Measurements from ENCODE around the gene EVA1A.
A peak's percentile ranks its signal among the peaks of the same experiment; 100 is the strongest.

Gene EVA1A

DNA sequence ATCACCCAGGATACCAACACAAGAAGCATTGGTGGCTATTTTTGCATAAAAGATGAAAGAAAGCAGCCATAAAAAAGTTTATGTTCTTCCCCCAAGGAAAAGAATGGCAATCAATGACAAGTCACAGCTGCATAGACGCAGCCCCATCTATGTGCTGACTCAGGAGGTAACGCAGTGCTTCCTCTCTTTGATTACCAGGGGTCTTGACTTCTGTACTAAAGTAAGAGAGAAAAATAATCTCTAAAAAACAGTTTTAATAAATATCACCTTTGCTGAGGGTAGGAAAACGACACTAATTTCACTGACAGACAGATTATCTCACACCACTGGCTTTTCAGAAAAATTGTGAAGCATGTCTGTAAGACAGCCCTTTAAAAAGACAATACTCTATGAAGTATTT lies 33.9 kb upstream of the EVA1A start:
- H3K18ac ChIP-seq (ENCODE audit: low read depth in 1 of 2, low read length in 2 of 2): no peak overlapping the region
- H2BK12ac ChIP-seq (ENCODE audit: low read length in 2 of 2): no peak overlapping the region
- no peak overlapping the region for H3K4me3 ChIP-seq (ENCODE audit: insufficient read depth in 1 of 2, low read depth in 1 of 2, low read length in 2 of 2)

DNA sequence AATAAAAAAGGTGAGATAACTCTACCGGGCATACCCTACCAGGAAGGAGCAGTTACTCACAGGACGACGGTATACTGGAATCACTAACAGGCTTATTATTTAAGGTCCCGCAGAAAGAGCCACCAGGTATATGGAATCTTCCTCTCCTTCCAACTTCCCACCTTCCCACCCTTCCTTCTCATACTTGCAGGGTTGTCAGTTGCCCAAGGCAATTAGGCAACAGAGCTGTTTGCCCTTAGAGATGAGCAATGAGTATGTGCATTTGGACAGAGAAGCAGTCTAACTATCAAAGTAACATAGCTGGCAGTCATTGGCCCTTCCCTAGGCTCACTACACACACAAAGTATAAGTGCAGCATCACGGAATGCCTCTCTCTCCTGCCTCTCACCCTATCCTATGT lies 32.1 kb upstream of the EVA1A start:
- no peak overlapping the region for H4K8ac ChIP-seq (ENCODE audit: low read length)
- H3K27ac ChIP-seq (ENCODE audit: low read length, poor library complexity, severe bottlenecking): no peak overlapping the region
- no peak overlapping the region for H2AFZ ChIP-seq (ENCODE audit: low read depth, low read length)
- no peak overlapping the region for H3K14ac ChIP-seq (ENCODE audit: low read length in 2 of 2)
- no peaks in the 10 kb centered on the region for H3K36me3 ChIP-seq (ENCODE audit: control insufficient read depth in 1 of 2, insufficient read depth in 2 of 2, low read depth in 1 of 2, low read length in 2 of 2)
- no peaks in the 10 kb centered on the region for H3K9me3 ChIP-seq (ENCODE audit: control insufficient read depth, low read length)
- no peak overlapping the region for H2BK5ac ChIP-seq (ENCODE audit: low read depth, low read length, poor library complexity, severe bottlenecking)
- no peak overlapping the region for H3K4me2 ChIP-seq (ENCODE audit: low read length, poor library complexity, severe bottlenecking)
- H3K4me1 ChIP-seq (ENCODE audit: control insufficient read depth, insufficient read depth, low read depth, low read length): peaks cover 5% of the 10 kb centered on the region
- no peak overlapping the region for H3K9ac ChIP-seq (ENCODE audit: low read length)
- no peak overlapping the region for H2AK5ac ChIP-seq (ENCODE audit: low read length, severe bottlenecking)
- H4K91ac ChIP-seq (ENCODE audit: low read length): no peak overlapping the region
- no peak overlapping the region for H3K23ac ChIP-seq (ENCODE audit: low read length in 2 of 2)
- DNase-seq: no peak
- no peak overlapping the region for H3K4me3 ChIP-seq (ENCODE audit: insufficient read depth in 1 of 2, low read depth in 1 of 2, low read length in 2 of 2)
- H3K27me3 ChIP-seq (ENCODE audit: control insufficient read depth in 1 of 2, insufficient read depth in 1 of 2, low read length in 2 of 2): no peaks in the 10 kb centered on the region
- no peaks in the 10 kb centered on the region for H3K79me1 ChIP-seq (replicated peaks; ENCODE audit: low read length, poor library complexity, severe bottlenecking)
- no peak overlapping the region for H2BK120ac ChIP-seq (ENCODE audit: low read depth, low read length)
- no peak overlapping the region for H2BK15ac ChIP-seq (ENCODE audit: low read depth, poor library complexity, severe bottlenecking)
- WGBS: 99% methylated on average over 4 of the region's 5 CpGs
- H3K4ac ChIP-seq (ENCODE audit: low read depth in 1 of 2, low read length in 2 of 2): no peak overlapping the region
- H3K18ac ChIP-seq (ENCODE audit: low read depth in 1 of 2, low read length in 2 of 2): no peak overlapping the region
- no peak overlapping the region for H2BK12ac ChIP-seq (ENCODE audit: low read length in 2 of 2)

More for the DNA sequence above, 33.9 kb upstream of the EVA1A start:
- Histone ChIP-seq H4K8ac (ENCODE audit: low read length) (no peak overlapping the region), H3K79me1 (replicated peaks; ENCODE audit: low read length, poor library complexity, severe bottlenecking) (no peaks in the 10 kb centered on the region), H2AK5ac (ENCODE audit: low read length, severe bottlenecking) (no peak overlapping the region), H2BK15ac (ENCODE audit: low read depth, poor library complexity, severe bottlenecking) (no peak overlapping the region), H3K27ac (ENCODE audit: low read length, poor library complexity, severe bottlenecking) (peak overlapping the region; percentile 90), H3K36me3 (ENCODE audit: control insufficient read depth in 1 of 2, insufficient read depth in 2 of 2, low read depth in 1 of 2, low read length in 2 of 2) (no peaks in the 10 kb centered on the region), H3K23ac (ENCODE audit: low read length in 2 of 2) (no peak overlapping the region), H3K9me3 (ENCODE audit: control insufficient read depth, low read length) (no peaks in the 10 kb centered on the region), H3K27me3 (ENCODE audit: control insufficient read depth in 1 of 2, insufficient read depth in 1 of 2, low read length in 2 of 2) (no peaks in the 10 kb centered on the region), H2BK120ac (ENCODE audit: low read depth, low read length) (no peak overlapping the region), H2BK5ac (ENCODE audit: low read depth, low read length, poor library complexity, severe bottlenecking) (no peak overlapping the region), H3K14ac (ENCODE audit: low read length in 2 of 2) (no peak overlapping the region), H4K91ac (ENCODE audit: low read length) (no peak overlapping the region), H3K4me2 (ENCODE audit: low read length, poor library complexity, severe bottlenecking) (peak overlapping the region; percentile 57), H2AFZ (ENCODE audit: low read depth, low read length) (no peak overlapping the region), H3K4ac (ENCODE audit: low read depth in 1 of 2, low read length in 2 of 2) (no peak overlapping the region), H3K4me1 (ENCODE audit: control insufficient read depth, insufficient read depth, low read depth, low read length) (peaks cover 5% of the 10 kb centered on the region), H3K9ac (ENCODE audit: low read length) (no peak overlapping the region)
- no peak for DNase-seq
- WGBS: 20% methylated on average over 1 of the region's 3 CpGs

DNA sequence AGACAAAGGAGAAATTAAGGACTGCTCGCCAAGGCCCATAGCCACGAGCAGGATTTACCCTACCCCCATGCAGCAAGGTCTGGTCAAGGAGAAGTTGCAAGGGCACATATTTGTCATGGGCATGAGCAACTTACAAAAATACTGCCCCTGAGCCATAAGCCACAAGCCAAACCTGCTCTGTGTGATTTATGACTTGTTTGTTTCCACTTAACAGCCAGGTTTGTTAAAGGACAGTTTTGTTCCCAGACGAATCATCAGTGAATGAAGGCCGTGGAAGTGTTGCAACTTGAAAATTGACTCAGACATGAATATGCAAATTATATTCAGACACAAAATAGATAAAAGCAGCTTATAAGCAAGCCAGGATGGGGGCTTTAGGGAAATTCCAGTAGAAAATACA lies 31.3 kb upstream of the EVA1A start:
- no peak overlapping the region for H2BK15ac ChIP-seq (ENCODE audit: low read depth, poor library complexity, severe bottlenecking)
- H2BK12ac ChIP-seq (ENCODE audit: low read length in 2 of 2): no peak overlapping the region
- no peak overlapping the region for H2AFZ ChIP-seq (ENCODE audit: low read depth, low read length)
- WGBS: 70% methylated on average over 2 of the region's 4 CpGs
- no peak overlapping the region for H3K18ac ChIP-seq (ENCODE audit: low read depth in 1 of 2, low read length in 2 of 2)
- no peaks in the 10 kb centered on the region for H3K36me3 ChIP-seq (ENCODE audit: control insufficient read depth in 1 of 2, insufficient read depth in 2 of 2, low read depth in 1 of 2, low read length in 2 of 2)
- no peak overlapping the region for H3K14ac ChIP-seq (ENCODE audit: low read length in 2 of 2)
- H3K27ac ChIP-seq (ENCODE audit: low read length, poor library complexity, severe bottlenecking): peak overlapping the region; percentile 48
- H3K9me3 ChIP-seq (ENCODE audit: control insufficient read depth, low read length): no peaks in the 10 kb centered on the region
- H4K8ac ChIP-seq (ENCODE audit: low read length): no peak overlapping the region
- H3K9ac ChIP-seq (ENCODE audit: low read length): no peak overlapping the region
- H4K91ac ChIP-seq (ENCODE audit: low read length): no peak overlapping the region
- peaks cover 5% of the 10 kb centered on the region for H3K4me1 ChIP-seq (ENCODE audit: control insufficient read depth, insufficient read depth, low read depth, low read length)
- H2BK5ac ChIP-seq (ENCODE audit: low read depth, low read length, poor library complexity, severe bottlenecking): no peak overlapping the region
- H2BK120ac ChIP-seq (ENCODE audit: low read depth, low read length): no peak overlapping the region
- H3K4me3 ChIP-seq (ENCODE audit: insufficient read depth in 1 of 2, low read depth in 1 of 2, low read length in 2 of 2): no peak overlapping the region
- H3K4ac ChIP-seq (ENCODE audit: low read depth in 1 of 2, low read length in 2 of 2): no peak overlapping the region
- no peaks in the 10 kb centered on the region for H3K79me1 ChIP-seq (replicated peaks; ENCODE audit: low read length, poor library complexity, severe bottlenecking)
- H3K27me3 ChIP-seq (ENCODE audit: control insufficient read depth in 1 of 2, insufficient read depth in 1 of 2, low read length in 2 of 2): no peaks in the 10 kb centered on the region
- no peak overlapping the region for H3K23ac ChIP-seq (ENCODE audit: low read length in 2 of 2)
- no peak overlapping the region for H2AK5ac ChIP-seq (ENCODE audit: low read length, severe bottlenecking)
- no peak overlapping the region for H3K4me2 ChIP-seq (ENCODE audit: low read length, poor library complexity, severe bottlenecking)
- peak; percentile 82 for DNase-seq

DNA sequence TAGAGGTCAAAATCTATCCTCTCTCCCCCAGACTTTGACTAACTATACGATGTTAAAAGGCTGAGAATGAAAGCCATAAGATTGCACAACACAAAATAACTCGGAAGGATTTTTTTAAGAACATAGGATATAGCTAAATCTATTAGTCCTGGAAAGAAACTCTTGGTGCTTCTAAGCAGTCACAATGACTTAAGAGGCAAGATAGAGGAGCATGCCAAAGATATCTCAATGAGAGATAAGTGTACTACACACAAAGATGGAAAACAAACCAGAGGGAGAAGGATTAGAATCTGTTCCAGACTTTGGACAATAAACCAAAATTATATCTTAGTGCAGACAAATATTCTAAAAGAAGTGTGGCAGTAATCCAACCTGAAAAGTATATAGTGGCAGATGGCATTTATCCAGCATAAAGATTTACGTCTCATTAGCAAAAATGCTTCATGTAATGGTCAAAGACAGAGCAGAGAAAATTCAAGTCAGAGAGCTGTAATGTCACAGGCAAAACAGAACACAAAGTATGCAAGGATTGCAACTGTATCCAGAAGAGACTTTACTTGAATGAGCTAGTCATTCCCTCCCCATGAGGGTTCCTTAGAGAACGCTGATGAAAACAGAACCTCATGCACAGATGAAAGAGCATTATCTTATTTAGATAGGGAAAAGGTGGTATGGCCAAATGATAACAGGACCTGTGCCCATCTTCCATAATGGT lies 28.8 kb upstream of the EVA1A start:
- Histone ChIP-seq H3K27me3 (ENCODE audit: control insufficient read depth in 1 of 2, insufficient read depth in 1 of 2, low read length in 2 of 2) (no peaks in the 10 kb centered on the region), H4K8ac (ENCODE audit: low read length) (no peak overlapping the region), H3K4me3 (ENCODE audit: insufficient read depth in 1 of 2, low read depth in 1 of 2, low read length in 2 of 2) (no peak overlapping the region), H3K27ac (ENCODE audit: low read length, poor library complexity, severe bottlenecking) (peak overlapping the region; percentile 35), H2AFZ (ENCODE audit: low read depth, low read length) (no peak overlapping the region), H4K91ac (ENCODE audit: low read length) (no peak overlapping the region), H3K4ac (ENCODE audit: low read depth in 1 of 2, low read length in 2 of 2) (no peak overlapping the region), H2BK15ac (ENCODE audit: low read depth, poor library complexity, severe bottlenecking) (no peak overlapping the region), H3K23ac (ENCODE audit: low read length in 2 of 2) (no peak overlapping the region), H2AK5ac (ENCODE audit: low read length, severe bottlenecking) (no peak overlapping the region), H2BK12ac (ENCODE audit: low read length in 2 of 2) (no peak overlapping the region), H3K4me1 (ENCODE audit: control insufficient read depth, insufficient read depth, low read depth, low read length) (peaks cover 2% of the 10 kb centered on the region), H2BK5ac (ENCODE audit: low read depth, low read length, poor library complexity, severe bottlenecking) (no peak overlapping the region), H3K4me2 (ENCODE audit: low read length, poor library complexity, severe bottlenecking) (no peak overlapping the region), H3K18ac (ENCODE audit: low read depth in 1 of 2, low read length in 2 of 2) (peak overlapping the region in 1 of 2 experiments; percentile 29), H3K9me3 (ENCODE audit: control insufficient read depth, low read length) (no peaks in the 10 kb centered on the region), H3K14ac (ENCODE audit: low read length in 2 of 2) (no peak overlapping the region), H3K36me3 (ENCODE audit: control insufficient read depth in 1 of 2, insufficient read depth in 2 of 2, low read depth in 1 of 2, low read length in 2 of 2) (no peaks in the 10 kb centered on the region), H2BK120ac (ENCODE audit: low read depth, low read length) (no peak overlapping the region), H3K79me1 (replicated peaks; ENCODE audit: low read length, poor library complexity, severe bottlenecking) (no peaks in the 10 kb centered on the region), H3K9ac (ENCODE audit: low read length) (no peak overlapping the region)
- WGBS: 91% methylated on average over 2 of the region's 4 CpGs
- DNase-seq: peak; percentile 56
